Measurements from ENCODE around the gene SLC35G2. TPM values are rescaled to one million over a fixed set of nuclear protein-coding genes. Genes with fewer than 3 reads are reported as not detected.
"Not testable (repeated sequence)": the region's sequence is repeated elsewhere in the genome, so short reads cannot be mapped to it uniquely, and the experiment has no call there.

The SLC35G2 gene
- 1.8 TPM for total RNA-seq
- long read RNA-seq, transcript SLC35G2-202 (2 exons, 2,060 nt) = major isoform, 5 of 8 reads
- long read RNA-seq, partial matches to known transcripts = 0 of 8 reads
- long read RNA-seq, other reads (novel, unspliced or antisense) = 3 of 8 reads

DNA sequence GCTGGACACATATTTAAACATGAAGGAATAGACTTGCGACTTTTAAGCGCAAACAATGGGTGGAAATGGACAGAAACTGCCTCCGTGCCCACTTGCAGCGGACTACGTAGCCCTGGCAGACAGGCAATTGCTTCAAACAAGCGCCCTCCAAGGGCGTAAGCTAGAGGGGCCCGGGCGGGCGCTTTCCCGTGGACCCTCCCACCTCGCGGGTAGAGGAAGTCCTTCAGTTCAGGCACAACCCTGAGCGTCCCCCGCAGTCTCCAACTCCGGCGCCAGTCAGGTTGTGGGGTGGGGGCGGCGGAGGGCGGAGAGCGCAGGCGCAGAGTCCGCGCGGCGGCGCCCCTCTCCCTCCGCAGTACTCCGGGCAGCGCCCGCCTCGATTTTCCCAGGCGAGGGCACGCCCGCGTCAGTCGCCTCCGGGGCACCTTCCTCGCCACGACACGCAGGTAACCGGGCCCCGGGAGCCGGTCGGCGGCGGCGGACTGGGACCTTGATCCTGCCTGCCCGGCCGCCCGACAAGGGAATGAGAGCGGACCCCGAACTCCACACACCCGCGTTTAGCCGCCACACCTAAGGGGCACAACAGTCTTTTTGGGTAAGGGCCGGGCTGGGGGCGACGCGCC lies at the start of gene SLC35G2:
Gene SLC35G2, plus strand, starts transcription at position 358 of the 623 bp plus-strand sequence. CDS start 35,335 bp downstream, outside the sequence.
- peak; percentile 81 for ATAC-seq (ENCODE audit: poor library complexity)
- intact Hi-C loops (cut with DNase I) = loop anchor here (5.0 kb wide), 1 partner anchor 193 kb away; no protein-coding TSS in a partner anchor
- peak; percentile 63 for DNase-seq

- intact Hi-C loops (cut with DNase I) = no loop called here
- ATAC-seq (ENCODE audit: poor library complexity) (no peak), DNase-seq (no peak)
Observed at GRCh38 chr3:136772709-136773108, 46.2 kb upstream of the SLC35G2 start.

- ATAC-seq (ENCODE audit: poor library complexity) (no peak), DNase-seq (no peak)
- intact Hi-C loops (cut with DNase I) = no loop called here
Observed at GRCh38 chr3:136778865-136779264, 40.1 kb upstream of the SLC35G2 start.

- no peak for DNase-seq
- intact Hi-C loops (cut with DNase I) = no loop called here
- no peak for ATAC-seq (ENCODE audit: poor library complexity)
Observed at GRCh38 chr3:136780741-136781140, 38.2 kb upstream of the SLC35G2 start.

GRCh38 chr3:136783708-136784191 lies 35.2 kb upstream of the SLC35G2 start:
- no peak for ATAC-seq (ENCODE audit: poor library complexity)
- no peak for DNase-seq
- intact Hi-C loops (cut with DNase I) = no loop called here

DNA sequence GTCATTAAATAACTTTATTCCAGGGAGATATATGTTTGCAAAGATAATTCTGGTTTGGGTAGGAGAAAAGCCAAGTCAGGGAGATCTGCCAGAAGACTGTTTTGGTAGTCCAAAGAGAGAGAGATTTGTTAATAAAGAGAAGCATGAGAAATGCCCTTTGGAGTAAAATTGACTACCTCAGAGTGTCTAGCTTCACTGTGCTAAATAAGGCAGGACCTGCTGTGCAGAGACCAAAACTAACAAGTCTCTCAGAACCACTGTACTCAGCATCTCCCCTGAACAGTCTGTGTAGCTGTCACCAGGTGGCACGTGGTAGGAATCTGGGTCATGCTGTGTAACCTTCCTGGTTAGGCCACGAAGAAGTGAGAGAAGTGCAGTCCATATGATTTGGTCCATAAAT lies 31.6 kb upstream of the SLC35G2 start:
- ATAC-seq (ENCODE audit: poor library complexity) (peak; percentile 66), DNase-seq (no peak)
- intact Hi-C loops (cut with DNase I) = no loop called here

- DNase-seq (no peak), ATAC-seq (ENCODE audit: poor library complexity) (no peak)
- intact Hi-C loops (cut with DNase I) = no loop called here
Observed at GRCh38 chr3:136788154-136788553, 30.8 kb upstream of the SLC35G2 start.

DNA sequence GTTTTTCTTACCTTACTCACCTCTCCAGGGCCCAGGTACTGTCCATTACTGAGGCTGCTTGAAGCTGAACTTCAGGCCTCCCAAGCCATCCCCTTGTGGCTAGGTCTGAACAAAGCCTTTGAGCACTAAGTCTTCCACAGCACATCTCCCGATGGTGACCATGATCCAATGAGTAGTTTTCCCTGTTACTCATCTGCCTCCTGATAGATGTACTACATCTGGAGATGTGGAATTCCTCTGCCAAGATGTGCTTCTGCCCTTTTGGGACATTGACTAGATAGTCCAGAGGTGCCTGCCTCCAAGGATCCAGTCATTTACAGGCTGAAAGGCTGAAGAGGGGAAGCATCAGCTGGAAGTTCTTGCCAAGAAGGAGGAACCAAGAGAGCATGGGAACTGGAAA lies 28.9 kb upstream of the SLC35G2 start:
- intact Hi-C loops (cut with DNase I) = no loop called here
- ATAC-seq (ENCODE audit: poor library complexity) (no peak), DNase-seq (no peak)

GRCh38 chr3:136790786-136791185 lies 28.1 kb upstream of the SLC35G2 start:
- intact Hi-C loops (cut with DNase I) = no loop called here
- ATAC-seq (ENCODE audit: poor library complexity) = no peak
- DNase-seq = no peak

- intact Hi-C loops (cut with DNase I) = no loop called here
- no peak for DNase-seq
- no peak for ATAC-seq (ENCODE audit: poor library complexity)
Observed at GRCh38 chr3:136792556-136793330, 26.2 kb upstream of the SLC35G2 start.

DNA sequence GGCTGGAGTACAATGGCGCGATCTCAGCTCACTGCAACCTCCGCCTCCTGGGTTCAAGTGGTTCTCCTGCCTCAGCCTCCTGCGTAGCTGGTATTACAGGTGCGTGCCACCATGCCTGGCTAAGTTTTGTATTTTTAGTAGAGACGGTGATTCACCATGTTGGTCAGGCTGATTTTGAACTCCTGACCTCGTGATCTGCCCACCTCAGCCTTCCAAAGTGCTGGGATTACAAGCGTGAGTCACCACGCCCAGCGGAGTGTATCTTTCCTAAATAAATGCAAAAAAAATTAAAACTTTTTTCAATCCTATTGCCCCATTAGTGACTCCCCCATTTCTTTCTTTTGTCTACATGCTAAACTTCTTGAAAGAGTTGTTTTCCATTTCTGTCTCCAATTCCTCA lies 17.8 kb upstream of the SLC35G2 start:
- ATAC-seq (ENCODE audit: poor library complexity); intact Hi-C loops (cut with DNase I): not testable (repeated sequence)

GRCh38 chr3:136802481-136802996 lies 16.4 kb upstream of the SLC35G2 start:
- intact Hi-C loops (cut with DNase I) = no loop called here
- no peak for DNase-seq
- peak; percentile 45 for ATAC-seq (ENCODE audit: poor library complexity)

More for the DNA sequence above, 17.8 kb upstream of the SLC35G2 start:
- not testable (repeated sequence) for DNase-seq

- no peak for ATAC-seq (ENCODE audit: poor library complexity)
- intact Hi-C loops (cut with DNase I) = no loop called here
- no peak for DNase-seq
Observed at GRCh38 chr3:136804141-136804540, 14.8 kb upstream of the SLC35G2 start.

- intact Hi-C loops (cut with DNase I) = no loop called here
Observed at GRCh38 chr3:136804813-136805212, 14.1 kb upstream of the SLC35G2 start.

GRCh38 chr3:136805795-136806194 lies 13.1 kb upstream of the SLC35G2 start:
- no peak for DNase-seq
- no peak for ATAC-seq (ENCODE audit: poor library complexity)
- intact Hi-C loops (cut with DNase I) = no loop called here

More at GRCh38 chr3:136804813-136805212, 14.1 kb upstream of the SLC35G2 start:
- no peak for ATAC-seq (ENCODE audit: poor library complexity)
- no peak for DNase-seq

DNA sequence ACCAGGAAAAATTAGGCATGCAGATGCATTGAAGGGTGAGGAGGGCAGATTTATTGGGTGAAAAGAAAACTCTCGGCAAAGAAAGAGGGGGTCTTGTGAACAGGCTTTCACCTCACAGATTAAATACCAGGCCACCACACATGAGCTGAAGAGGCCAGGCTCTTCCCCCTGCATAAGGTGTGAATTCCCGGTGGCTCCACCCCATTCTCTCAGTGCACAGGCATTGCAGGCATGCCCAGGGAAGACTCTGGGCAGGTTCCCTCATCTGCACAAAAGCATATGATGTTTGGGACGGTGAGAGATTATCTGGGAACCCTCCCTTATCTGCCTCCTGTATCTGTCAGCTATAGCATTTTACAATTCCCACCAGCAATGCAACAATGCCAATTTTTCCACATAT lies 7.2 kb upstream of the SLC35G2 start:
- intact Hi-C loops (cut with DNase I) = no loop called here
- ATAC-seq (ENCODE audit: poor library complexity) = no peak
- DNase-seq = no peak

DNA sequence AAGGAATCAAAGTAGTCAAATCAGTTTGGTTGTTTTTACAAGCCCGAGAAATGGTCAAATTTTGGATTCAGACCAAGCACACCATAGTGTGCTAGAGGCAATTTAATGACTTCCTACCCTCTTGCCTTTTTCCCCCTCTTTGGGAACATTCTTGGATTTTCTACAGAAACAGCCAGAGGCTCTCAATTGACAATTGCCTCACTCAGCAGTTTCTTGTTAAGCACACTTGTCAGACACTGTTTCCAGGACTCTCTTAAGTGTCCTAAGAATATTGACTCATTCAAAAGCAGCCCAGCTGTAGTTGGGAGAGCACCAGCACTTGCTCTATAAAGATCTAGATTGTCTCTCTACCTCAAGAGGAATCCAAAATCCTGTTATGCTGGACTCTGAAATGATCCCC lies 1.5 kb upstream of the SLC35G2 start:
- ATAC-seq (ENCODE audit: poor library complexity) (no peak), DNase-seq (no peak)
- intact Hi-C loops (cut with DNase I) = loop anchor here (5.0 kb wide), 1 partner anchor 195 kb away; no protein-coding TSS in a partner anchor

DNA sequence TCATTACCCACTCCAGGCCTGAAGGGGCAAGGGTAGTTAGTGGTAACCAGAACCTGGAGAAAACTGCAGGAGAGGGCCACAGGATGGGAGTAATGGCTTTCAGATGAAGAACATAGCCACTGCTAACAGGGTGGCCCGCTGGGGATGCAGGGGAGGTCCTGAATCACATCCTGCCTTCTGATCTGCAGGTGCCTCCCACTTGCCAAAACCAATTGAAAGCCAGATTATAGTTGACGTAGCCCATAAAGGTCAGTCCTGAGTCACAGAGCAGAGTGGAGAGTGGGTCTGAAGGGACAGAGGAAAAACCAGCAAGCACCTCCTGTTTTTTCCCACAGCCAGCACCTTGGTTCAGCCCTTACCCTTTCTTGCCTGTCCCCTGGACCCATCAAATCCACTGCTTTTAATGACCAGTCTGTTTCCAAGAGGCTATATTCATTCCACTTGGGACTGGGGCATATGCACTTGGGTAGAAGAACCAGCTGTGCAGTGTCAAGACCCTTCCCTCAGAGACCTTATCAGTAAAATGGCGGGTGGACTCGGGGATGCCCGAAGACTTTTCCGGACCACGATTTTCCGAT lies 646 bp upstream of the SLC35G2 start:
- intact Hi-C loops (cut with DNase I) = loop anchor here (5.0 kb wide), 1 partner anchor 194 kb away; no protein-coding TSS in a partner anchor

DNA sequence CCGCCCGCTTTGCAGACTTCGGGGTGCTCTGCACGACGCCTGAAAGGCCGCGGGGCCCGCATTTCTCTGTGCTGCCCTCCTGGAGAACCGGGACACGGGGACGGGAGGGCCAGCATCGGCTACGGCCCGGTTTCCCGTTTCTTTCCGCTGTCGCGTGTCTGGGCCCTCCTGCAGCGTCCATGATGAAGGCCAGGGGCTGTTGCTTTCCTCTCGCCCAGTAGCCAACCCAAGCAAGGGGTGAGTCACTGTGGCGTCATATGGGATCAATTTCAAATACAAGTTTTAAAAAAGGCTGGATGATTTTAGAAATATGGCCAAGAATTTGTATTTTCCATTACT lies 435 bp downstream of the SLC35G2 start:
- ATAC-seq (ENCODE audit: poor library complexity) (peak; percentile 75), DNase-seq (peak; percentile 62)
- intact Hi-C loops (cut with DNase I) = loop anchor here (5.0 kb wide), 1 partner anchor 193 kb away; no protein-coding TSS in a partner anchor

More for the DNA sequence above, 646 bp upstream of the SLC35G2 start:
- ATAC-seq (ENCODE audit: poor library complexity) (peak; percentile 14), DNase-seq (peak; percentile 54)

Measured in Right ventricle myocardium superior (tissue), 1 donor.